Measurements from ENCODE around the gene PBOV1.

- TF ChIP-seq, protein P1, sequence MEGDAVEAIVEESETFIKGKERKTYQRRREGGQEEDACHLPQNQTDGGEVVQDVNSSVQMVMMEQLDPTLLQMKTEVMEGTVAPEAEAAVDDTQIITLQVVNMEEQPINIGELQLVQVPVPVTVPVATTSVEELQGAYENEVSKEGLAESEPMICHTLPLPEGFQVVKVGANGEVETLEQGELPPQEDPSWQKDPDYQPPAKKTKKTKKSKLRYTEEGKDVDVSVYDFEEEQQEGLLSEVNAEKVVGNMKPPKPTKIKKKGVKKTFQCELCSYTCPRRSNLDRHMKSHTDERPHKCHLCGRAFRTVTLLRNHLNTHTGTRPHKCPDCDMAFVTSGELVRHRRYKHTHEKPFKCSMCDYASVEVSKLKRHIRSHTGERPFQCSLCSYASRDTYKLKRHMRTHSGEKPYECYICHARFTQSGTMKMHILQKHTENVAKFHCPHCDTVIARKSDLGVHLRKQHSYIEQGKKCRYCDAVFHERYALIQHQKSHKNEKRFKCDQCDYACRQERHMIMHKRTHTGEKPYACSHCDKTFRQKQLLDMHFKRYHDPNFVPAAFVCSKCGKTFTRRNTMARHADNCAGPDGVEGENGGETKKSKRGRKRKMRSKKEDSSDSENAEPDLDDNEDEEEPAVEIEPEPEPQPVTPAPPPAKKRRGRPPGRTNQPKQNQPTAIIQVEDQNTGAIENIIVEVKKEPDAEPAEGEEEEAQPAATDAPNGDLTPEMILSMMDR (IDR thresholded peaks at IDR 0.05), result no peak
- TF ChIP-seq POLR2A (IDR thresholded peaks at IDR 0.05), result no peak
Observed at GRCh38 chr6:138205437-138206094, 12.7 kb downstream of the PBOV1 start.

Data from prostate gland (tissue), 2 donors.